Measurements from ENCODE around the gene MS4A18. TPM values are rescaled to one million over a fixed set of nuclear protein-coding genes. Genes with fewer than 3 reads are reported as not detected.
"Not testable (repeated sequence)": the region's sequence is repeated elsewhere in the genome, so short reads cannot be mapped to it uniquely, and the experiment has no call there.

MS4A18 gene
- total RNA-seq, 1 experiment from 2014 or later: not detected

DNA sequence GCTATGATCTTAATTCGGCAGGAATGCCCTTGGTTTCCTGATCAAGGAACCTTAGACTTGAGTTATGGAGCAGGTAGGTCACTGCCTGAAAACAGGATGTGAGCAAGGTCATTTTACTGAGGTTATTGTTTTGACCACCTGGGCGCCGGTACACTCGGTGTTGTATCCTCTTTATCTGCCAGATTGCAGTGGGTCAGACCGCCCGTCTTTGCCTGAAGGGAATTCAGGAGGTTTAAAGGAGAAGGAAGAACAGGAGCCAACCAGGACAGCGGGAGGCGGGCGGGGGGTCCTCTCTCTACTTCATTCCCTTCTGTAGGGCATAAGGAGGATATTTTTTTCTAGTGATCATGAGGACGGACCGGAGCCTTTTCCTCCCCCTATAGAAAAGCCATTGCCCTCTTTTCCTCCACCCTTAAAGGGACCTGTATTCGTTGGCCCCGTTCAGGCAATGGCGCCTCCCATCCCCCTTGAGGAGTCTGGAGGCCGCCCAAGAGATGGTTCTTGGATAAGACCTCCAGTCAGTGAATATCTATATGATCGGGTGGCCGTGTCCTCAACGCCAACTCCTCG lies 32.8 kb downstream of the MS4A18 start:
- Histone ChIP-seq H3K27me3 (ENCODE audit: insufficient read depth, low read depth) (peaks cover 71% of the 10 kb centered on the region), H3K79me2 (ENCODE audit: low read depth) (no peaks in the 10 kb centered on the region), H3F3A (ENCODE audit: insufficient read depth, low read depth) (no peaks in the 10 kb centered on the region), H3K27ac (no peak overlapping the region), H3K9me3 (ENCODE audit: insufficient read depth, low read depth) (no peaks in the 10 kb centered on the region), H3K9me2 (ENCODE audit: insufficient read depth) (no peaks in the 10 kb centered on the region), H3K4me1 (replicated peaks; ENCODE audit: insufficient read depth) (no peaks in the 10 kb centered on the region), H3K36me3 (ENCODE audit: low read depth) (no peaks in the 10 kb centered on the region), H4K20me1 (ENCODE audit: insufficient read depth) (no peaks in the 10 kb centered on the region), H3K4me3 (no peak overlapping the region), H3K4me2 (no peak overlapping the region), H2AFZ (no peak overlapping the region)
- ChIA-PET POLR2A (ENCODE audit: unreplicated experiment) (no interaction called here), CTCF (no interaction called here)
- TF ChIP-seq, protein P1, sequence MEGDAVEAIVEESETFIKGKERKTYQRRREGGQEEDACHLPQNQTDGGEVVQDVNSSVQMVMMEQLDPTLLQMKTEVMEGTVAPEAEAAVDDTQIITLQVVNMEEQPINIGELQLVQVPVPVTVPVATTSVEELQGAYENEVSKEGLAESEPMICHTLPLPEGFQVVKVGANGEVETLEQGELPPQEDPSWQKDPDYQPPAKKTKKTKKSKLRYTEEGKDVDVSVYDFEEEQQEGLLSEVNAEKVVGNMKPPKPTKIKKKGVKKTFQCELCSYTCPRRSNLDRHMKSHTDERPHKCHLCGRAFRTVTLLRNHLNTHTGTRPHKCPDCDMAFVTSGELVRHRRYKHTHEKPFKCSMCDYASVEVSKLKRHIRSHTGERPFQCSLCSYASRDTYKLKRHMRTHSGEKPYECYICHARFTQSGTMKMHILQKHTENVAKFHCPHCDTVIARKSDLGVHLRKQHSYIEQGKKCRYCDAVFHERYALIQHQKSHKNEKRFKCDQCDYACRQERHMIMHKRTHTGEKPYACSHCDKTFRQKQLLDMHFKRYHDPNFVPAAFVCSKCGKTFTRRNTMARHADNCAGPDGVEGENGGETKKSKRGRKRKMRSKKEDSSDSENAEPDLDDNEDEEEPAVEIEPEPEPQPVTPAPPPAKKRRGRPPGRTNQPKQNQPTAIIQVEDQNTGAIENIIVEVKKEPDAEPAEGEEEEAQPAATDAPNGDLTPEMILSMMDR (conservative IDR thresholded peaks at IDR 0.05): no peak
- no peak for TF ChIP-seq EZH2 (IDR thresholded peaks at IDR 0.05; ENCODE audit: low read depth)
- no peak for DNase-seq
- no TSS peak for BruUV-seq (replicated peaks)
- intact Hi-C loops (cut with micrococcal nuclease; ENCODE audit: unreplicated experiment): no loop called here

DNA sequence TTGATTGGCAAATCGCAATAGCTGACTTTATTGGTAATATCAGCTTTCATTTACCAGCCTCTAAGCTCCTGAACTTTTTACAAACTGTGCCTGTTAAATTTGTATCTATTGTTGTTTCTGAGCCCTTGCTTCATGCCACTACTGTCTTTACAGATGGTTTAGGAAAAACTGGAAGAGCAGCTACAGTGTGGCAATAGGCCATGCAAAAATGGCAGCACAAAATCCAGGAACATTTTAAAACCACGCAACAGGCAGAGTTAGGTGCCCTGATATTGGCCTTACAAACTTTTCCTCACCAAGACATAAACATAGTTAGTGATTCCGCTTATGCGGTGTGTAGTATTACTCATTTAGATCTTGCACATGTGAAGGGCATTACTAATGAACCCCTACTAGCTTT lies 34.2 kb downstream of the MS4A18 start:
- POLR2A ChIA-PET (ENCODE audit: unreplicated experiment): interaction anchor here (0.5 kb wide), 1 partner anchor 146 kb away, joined by 4 read pairs; no protein-coding TSS in a partner anchor
- intact Hi-C loops (cut with micrococcal nuclease; ENCODE audit: unreplicated experiment); H3K9me3 ChIP-seq (ENCODE audit: insufficient read depth, low read depth); DNase-seq; CTCF ChIA-PET; H3K9me2 ChIP-seq (ENCODE audit: insufficient read depth); H3K27ac ChIP-seq; H3F3A ChIP-seq (ENCODE audit: insufficient read depth, low read depth); H3K4me1 ChIP-seq (replicated peaks; ENCODE audit: insufficient read depth); H4K20me1 ChIP-seq (ENCODE audit: insufficient read depth); H3K4me2 ChIP-seq; BruUV-seq (replicated peaks); H3K79me2 ChIP-seq (ENCODE audit: low read depth); H3K36me3 ChIP-seq (ENCODE audit: low read depth); H3K4me3 ChIP-seq; H2AFZ ChIP-seq: not testable (repeated sequence)
- H3K27me3 ChIP-seq (ENCODE audit: insufficient read depth, low read depth): peaks cover 72% of the 10 kb centered on the region

DNA sequence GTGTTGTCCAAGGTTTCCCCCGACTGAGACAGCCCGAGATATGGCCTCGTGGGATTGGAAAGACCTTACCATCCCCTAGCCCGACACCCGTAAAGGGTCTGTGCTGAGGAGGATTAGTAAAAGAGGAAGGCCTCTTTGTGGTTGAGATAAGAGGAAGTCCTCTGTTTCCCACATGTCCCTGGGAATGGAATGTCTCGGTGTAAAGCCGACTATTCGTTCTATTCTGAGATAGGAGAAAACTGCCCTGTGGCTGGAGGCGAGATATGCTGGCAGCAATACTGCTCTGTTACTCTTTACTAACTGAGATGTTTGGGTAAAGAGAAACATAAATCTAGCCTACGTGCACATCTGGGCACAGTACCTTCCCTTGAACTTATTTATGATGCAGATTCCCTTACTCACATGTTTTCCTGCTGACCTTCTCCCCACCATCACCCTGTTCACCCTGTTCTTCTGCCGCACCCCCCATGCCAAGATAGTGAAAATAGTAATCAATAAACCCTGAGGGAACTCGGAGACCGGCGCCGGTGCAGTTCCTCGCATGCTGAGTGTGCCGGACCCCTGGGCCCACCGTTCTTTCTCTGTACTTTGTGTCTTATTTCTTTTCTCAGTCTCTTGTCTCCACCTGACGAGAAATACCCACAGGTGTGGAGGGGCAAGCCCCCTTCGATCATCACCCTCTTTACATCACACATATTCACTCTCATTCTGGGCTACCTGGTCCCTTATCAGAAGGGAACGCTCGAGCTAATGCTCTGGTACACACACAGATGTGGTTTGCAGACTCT lies 35.1 kb downstream of the MS4A18 start:
- intact Hi-C loops (cut with micrococcal nuclease; ENCODE audit: unreplicated experiment); H3K9me2 ChIP-seq (ENCODE audit: insufficient read depth); H3F3A ChIP-seq (ENCODE audit: insufficient read depth, low read depth); H3K4me1 ChIP-seq (replicated peaks; ENCODE audit: insufficient read depth); H3K79me2 ChIP-seq (ENCODE audit: low read depth); H3K27ac ChIP-seq; H3K4me3 ChIP-seq; BruUV-seq (replicated peaks); H4K20me1 ChIP-seq (ENCODE audit: insufficient read depth); H3K4me2 ChIP-seq; POLR2A ChIA-PET (ENCODE audit: unreplicated experiment); DNase-seq; CTCF ChIA-PET; H3K9me3 ChIP-seq (ENCODE audit: insufficient read depth, low read depth); H2AFZ ChIP-seq; H3K36me3 ChIP-seq (ENCODE audit: low read depth): not testable (repeated sequence)
- peaks cover 79% of the 10 kb centered on the region for H3K27me3 ChIP-seq (ENCODE audit: insufficient read depth, low read depth)

DNA sequence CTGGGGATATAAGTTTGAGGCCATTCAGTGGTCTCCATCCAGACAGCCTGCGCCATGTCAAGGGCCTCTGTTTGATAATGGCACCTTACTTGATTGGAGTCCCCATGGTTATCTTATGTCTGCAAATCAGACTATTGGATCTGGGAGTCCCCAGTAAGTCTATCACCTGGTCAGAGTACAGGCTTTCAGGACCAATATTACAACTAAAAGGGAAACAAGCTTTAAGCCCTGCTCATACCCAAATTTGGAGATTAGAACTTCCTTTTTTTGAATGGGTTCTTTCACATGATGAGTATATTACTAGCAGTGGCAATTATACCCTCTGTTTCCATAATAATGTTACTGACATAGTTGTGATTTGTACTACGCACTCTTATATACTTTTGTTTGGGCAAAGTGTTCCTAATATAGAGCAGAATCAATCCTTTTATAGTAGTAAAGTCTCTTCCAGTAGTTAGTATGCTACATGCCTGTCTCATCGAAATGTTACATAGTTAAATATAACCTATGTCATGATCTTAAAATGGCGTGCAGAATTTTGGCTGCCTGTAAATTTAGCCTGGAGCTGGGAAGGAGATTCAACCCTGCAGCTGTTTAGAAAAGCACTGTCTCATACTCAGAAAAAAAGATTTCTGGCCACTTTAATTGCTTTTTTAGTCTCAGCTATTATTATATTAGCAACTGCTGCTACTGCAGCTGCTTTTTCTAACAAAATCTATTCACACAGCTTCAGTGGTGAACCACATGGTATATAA lies 37.1 kb downstream of the MS4A18 start:
- no TSS peak for BruUV-seq (replicated peaks)
- no peak for DNase-seq
- Histone ChIP-seq H3K36me3 (ENCODE audit: low read depth) (no peaks in the 10 kb centered on the region), H3K9me3 (ENCODE audit: insufficient read depth, low read depth) (no peaks in the 10 kb centered on the region), H3K27ac (no peak overlapping the region), H4K20me1 (ENCODE audit: insufficient read depth) (no peaks in the 10 kb centered on the region), H3K79me2 (ENCODE audit: low read depth) (no peaks in the 10 kb centered on the region), H3K4me1 (replicated peaks; ENCODE audit: insufficient read depth) (no peaks in the 10 kb centered on the region), H3K4me3 (no peak overlapping the region), H3K4me2 (no peak overlapping the region), H3K9me2 (ENCODE audit: insufficient read depth) (no peaks in the 10 kb centered on the region), H3F3A (ENCODE audit: insufficient read depth, low read depth) (no peaks in the 10 kb centered on the region), H3K27me3 (ENCODE audit: insufficient read depth, low read depth) (peaks cover 99% of the 10 kb centered on the region), H2AFZ (no peak overlapping the region)
- no peak for TF ChIP-seq EZH2 (IDR thresholded peaks at IDR 0.05; ENCODE audit: low read depth)
- TF ChIP-seq, protein P1 (conservative IDR thresholded peaks at IDR 0.05): no peak
- ChIA-PET POLR2A (ENCODE audit: unreplicated experiment) (no interaction called here), CTCF (no interaction called here)
- intact Hi-C loops (cut with micrococcal nuclease; ENCODE audit: unreplicated experiment): no loop called here
